HEK293 (cell line): ENCODE results near the gene IQCB1.

Experiments used
- HIC1 ChIP-seq: fragments of 450-650 bp; formaldehyde crosslinking; IDR thresholded peaks from 2 replicates; pipeline ENCODE4 v1.5.1; 2016; ENCODE audit warnings: missing biosample characterization, missing genetic modification characterization
- INSM2 ChIP-seq: fragments of 450-650 bp; formaldehyde crosslinking; IDR thresholded peaks from 2 replicates; pipeline ENCODE4 v1.5.1; 2016; ENCODE audit warnings: missing biosample characterization, missing genetic modification characterization
- KLF16 ChIP-seq: fragments of 450-650 bp; formaldehyde crosslinking; IDR thresholded peaks from 2 replicates; pipeline ENCODE4 v1.5.1; 2017; ENCODE audit warnings: missing biosample characterization, missing genetic modification characterization
- KLF17 ChIP-seq: fragments of 450-650 bp; formaldehyde crosslinking; IDR thresholded peaks from 2 replicates; pipeline ENCODE4 v1.5.1; 2016; ENCODE audit warnings: missing biosample characterization, missing genetic modification characterization
- KLF9 ChIP-seq: fragments of 450-650 bp; formaldehyde crosslinking; IDR thresholded peaks from 2 replicates; pipeline ENCODE4 v1.5.1; 2016; ENCODE audit warnings: missing biosample characterization, missing genetic modification characterization, low read depth
- MYNN ChIP-seq: fragments of 450-650 bp; formaldehyde crosslinking; IDR thresholded peaks from 2 replicates; pipeline ENCODE4 v1.5.1; 2016; ENCODE audit warnings: missing biosample characterization, missing genetic modification characterization, borderline replicate concordance
- PATZ1 ChIP-seq: fragments of 450-650 bp; formaldehyde crosslinking; IDR thresholded peaks from 2 replicates; pipeline ENCODE4 v1.5.1; 2016; ENCODE audit warnings: missing biosample characterization, missing genetic modification characterization
- PRDM1 ChIP-seq: fragments of 450-650 bp; formaldehyde crosslinking; IDR thresholded peaks from 2 replicates; pipeline ENCODE4; 2016; ENCODE audit warnings: missing biosample characterization, missing genetic modification characterization
- REPIN1 ChIP-seq: fragments of 450-650 bp; formaldehyde crosslinking; IDR thresholded peaks from 2 replicates; pipeline ENCODE4 v1.5.1; 2017; ENCODE audit warnings: missing biosample characterization, missing genetic modification characterization, low read depth
- SCRT2 ChIP-seq: fragments of 450-650 bp; formaldehyde crosslinking; IDR thresholded peaks from 2 replicates; pipeline ENCODE4 v1.5.1; 2016; ENCODE audit warnings: missing biosample characterization, missing genetic modification characterization
- SETDB1 ChIP-seq: IDR thresholded peaks from one replicate; pipeline ENCODE4 v1.6.1; 2017; ENCODE audit warnings: mild to moderate bottlenecking, low read length, moderate library complexity, mixed read lengths; ENCODE audit not compliant: insufficient read length
- TRIM28 ChIP-seq: IDR thresholded peaks from 2 replicates; pipeline ENCODE4 v1.6.1; 2011; ENCODE audit warnings: low read length, control low read depth, borderline replicate concordance
- ZBTB48 ChIP-seq: fragments of 450-650 bp; formaldehyde crosslinking; IDR thresholded peaks from 2 replicates; pipeline ENCODE4 v1.5.1; 2016; ENCODE audit warnings: missing biosample characterization, missing genetic modification characterization
- ZBTB8A ChIP-seq: fragments of 450-650 bp; formaldehyde crosslinking; IDR thresholded peaks from 2 replicates; pipeline ENCODE4 v1.5.1; 2016; ENCODE audit warnings: missing biosample characterization, missing genetic modification characterization
- ZNF223 ChIP-seq: fragments of 450-650 bp; formaldehyde crosslinking; IDR thresholded peaks from 2 replicates; pipeline ENCODE4 v1.5.1; 2016; ENCODE audit warnings: missing biosample characterization, missing genetic modification characterization
- ZNF23 ChIP-seq: fragments of 450-650 bp; formaldehyde crosslinking; IDR thresholded peaks from 2 replicates; pipeline ENCODE4 v1.5.1; 2016; ENCODE audit warnings: missing biosample characterization, missing genetic modification characterization, borderline replicate concordance
- ZNF280D ChIP-seq: fragments of 450-650 bp; formaldehyde crosslinking; IDR thresholded peaks from 2 replicates; pipeline ENCODE4 v1.5.1; 2016; ENCODE audit warnings: missing biosample characterization, missing genetic modification characterization
- ZNF335 ChIP-seq: fragments of 450-650 bp; formaldehyde crosslinking; conservative IDR thresholded peaks from 2 replicates; pipeline ENCODE4 v1.5.1; 2016; ENCODE audit warnings: missing biosample characterization, missing genetic modification characterization
- ZNF37A ChIP-seq: fragments of 450-650 bp; IDR thresholded peaks from 2 replicates; pipeline ENCODE4 v1.5.1; 2018; ENCODE audit warnings: missing biosample characterization, missing genetic modification characterization
- ZNF416 ChIP-seq: fragments of 450-650 bp; formaldehyde crosslinking; IDR thresholded peaks from 2 replicates; pipeline ENCODE4 v1.5.1; 2016; ENCODE audit warnings: missing biosample characterization, missing genetic modification characterization
- ZNF473 ChIP-seq: fragments of 450-650 bp; formaldehyde crosslinking; IDR thresholded peaks from 2 replicates; pipeline ENCODE4 v1.5.1; 2017; ENCODE audit warnings: missing biosample characterization, missing genetic modification characterization
- ZNF501 ChIP-seq: fragments of 450-650 bp; formaldehyde crosslinking; IDR thresholded peaks from 2 replicates; pipeline ENCODE4 v1.5.1; 2016; ENCODE audit warnings: missing biosample characterization, missing genetic modification characterization
- ZNF561 ChIP-seq: fragments of 450-650 bp; IDR thresholded peaks from 2 replicates; pipeline ENCODE4 v1.5.1; 2018; ENCODE audit warnings: missing biosample characterization, missing genetic modification characterization, borderline replicate concordance
- ZSCAN30 ChIP-seq: fragments of 450-650 bp; IDR thresholded peaks from 2 replicates; pipeline ENCODE4 v1.5.1; 2018; ENCODE audit warnings: missing biosample characterization, mild to moderate bottlenecking, missing genetic modification characterization, moderate library complexity
- ZSCAN4 ChIP-seq: fragments of 450-650 bp; formaldehyde crosslinking; IDR thresholded peaks from 2 replicates; pipeline ENCODE4 v1.5.1; 2017; ENCODE audit warnings: missing biosample characterization, missing genetic modification characterization
- ZSCAN5A ChIP-seq: fragments of 450-650 bp; formaldehyde crosslinking; IDR thresholded peaks from 2 replicates; pipeline ENCODE4 v1.5.1; 2016; ENCODE audit warnings: missing biosample characterization, missing genetic modification characterization
- ZXDB ChIP-seq: fragments of 450-650 bp; formaldehyde crosslinking; IDR thresholded peaks from 2 replicates; pipeline ENCODE4 v1.5.1; 2016; ENCODE audit warnings: missing biosample characterization, missing genetic modification characterization

Gene IQCB1

GRCh38 chr3:121749276-121750086 lies 85.4 kb downstream of the IQCB1 start, which contains the start of gene GOLGB1 (continued):
- TF ChIP-seq ZNF280D (tag by site-specific recombination) (no peak), TRIM28 (peak; percentile 18; the same call in 1 of the 2 replicates), MYNN (tag by site-specific recombination) (no peak), REPIN1 (0 out of 2 replicates have a peak, but pooled peaks have one; percentile 47), ZXDB (peak; percentile 42), KLF17 (tag by site-specific recombination) (peak; percentile 52; the same call in 1 of the 2 replicates), ZNF335 (peak; percentile 67), ZBTB8A (tag by site-specific recombination) (no peak), ZSCAN4 (tag by site-specific recombination) (no peak), PATZ1 (tag by site-specific recombination) (peak; percentile 68), ZSCAN5A (tag by site-specific recombination) (no peak), ZNF223 (tag by site-specific recombination) (no peak), ZNF501 (peak; percentile 83; the same call in 1 of the 2 replicates), SETDB1 (no peak), ZNF23 (tag by site-specific recombination) (no peak), ZNF37A (tag by site-specific recombination) (no peak), PRDM1 (no peak), ZNF416 (no peak), SCRT2 (tag by site-specific recombination) (no peak), HIC1 (tag by site-specific recombination) (no peak), KLF9 (0 out of 2 replicates have a peak, but pooled peaks have one; percentile 39), INSM2 (no peak), ZNF561 (tag by site-specific recombination) (0 out of 2 replicates have a peak, but pooled peaks have one; percentile 53), ZBTB48 (tag by site-specific recombination) (0 out of 2 replicates have a peak, but pooled peaks have one; percentile 7), ZSCAN30 (tag by site-specific recombination) (0 out of 2 replicates have a peak, but pooled peaks have one; percentile 37), ZNF473 (tag by site-specific recombination) (no peak), KLF16 (tag by site-specific recombination) (peak; percentile 80)
